Adrenal gland (tissue), 12 donors: ENCODE measurements around the gene MORN1. TPM values are rescaled to one million over a fixed set of nuclear protein-coding genes. Genes with fewer than 3 reads are reported as not detected.

Experiments used
- DNase-seq, 7 donors: peaks; one replicate each; pipeline ENCODE4 v3.0.0-alpha.2; 2019 to 2020
- H3K27ac ChIP-seq, 5 donors: fragments of 200-600 bp; sonication (generic) in 4 of 5; 1 replicate in 3 of 5; 2 replicates in 2 of 5; pipeline versions ENCODE4 v1.5.1 to v1.8.0; 2016 to 2020; ENCODE audit warnings: mild to moderate bottlenecking in 1 of 5
- H3K27me3 ChIP-seq: fragments of 200-600 bp; 2 replicates; pipeline ENCODE4 v1.8.0; 2021
- H3K36me3 ChIP-seq, 2 donors: fragments of 200-600 bp; replicated peaks in 1 of 2; 1 replicate in 1 of 2; 2 replicates in 1 of 2; pipeline versions ENCODE4 v1.5.1 to v1.8.0; 2018 to 2022
- H3K4me1 ChIP-seq, 2 donors: fragments of 200-600 bp; replicated peaks in 1 of 2; 1 replicate in 1 of 2; 2 replicates in 1 of 2; pipeline versions ENCODE4 v1.5.1 to v1.8.0; 2018 to 2021
- H3K4me3 ChIP-seq, 4 donors: fragments of 200-600 bp; sonication (generic) in 3 of 4; one replicate each; pipeline ENCODE4 v1.5.1; 2016 to 2018
- H3K9me3 ChIP-seq, 3 donors: fragments of 200-600 bp; sonication (generic) in 1 of 3; replicated peaks in 1 of 3; 1 replicate in 2 of 3; 2 replicates in 1 of 3; pipeline versions ENCODE4 v1.5.1 to v1.8.0; 2016 to 2021
- POLR2A ChIP-seq, 2 donors: fragments of 450-650 bp; IDR thresholded peaks; one replicate each; pipeline ENCODE4 v1.6.1; 2017; ENCODE audit warnings: antibody characterized with exemption in 2 of 2, mild to moderate bottlenecking in 2 of 2, moderate library complexity in 1 of 2
- WGBS, 4 donors: extraction: QIAGEN DNeasy Blood & Tissue Kit in 2 of 4; methylation state at CpG; one replicate each; pipeline versions ENCODE4 v1.1.5 to v1.1.7; 2013 to 2017; 5-methylcytosine and 5-hydroxymethylcytosine counted together
- intact Hi-C, 2 donors: fragments of 100-400 bp; cut with DNase I; formaldehyde crosslinking; loops; one replicate each; pipeline versions ENCODE4 v1.14.1 to v1.15.0; 2022 to 2023
- polyA plus RNA-seq, 3 donors: library from polyadenylated mRNA; stranded (reverse); fragments of 200-250 nt in 2 of 3; fragments of 350-450 nt in 1 of 3; fragmentation: Illumina TruSeq in 1 of 3; extraction: RNeasy Lipid Tissue Mini Kit (QIAGEN cat#74804) in 1 of 3; gene quantifications; one replicate each; pipeline ENCODE4 v1.2.3, GENCODE V29; 2013 to 2014
- total RNA-seq, 9 donors: library from RNA; depleted of rRNA in 4 of 9; stranded (reverse); fragments of >200 nt in 4 of 9; fragments of 120-200 nt in 1 of 9; fragmentation: NEBNext Ultra II Directional in 1 of 9; extraction: Animal tissue kit (Norgen Biotek cat#: 25700) in 1 of 9; gene quantifications; one replicate each; pipeline versions ENCODE4 v1.1.0 to v1.2.4, GENCODE V29; 2013 to 2023
- TF ChIP-seq, protein P1 (sequence below), 6 experiments: fragments of 450-650 bp in 4 of 6; fragments of 200-600 bp in 2 of 6; sonication (generic) in 1 of 6; IDR thresholded peaks; 1 replicate in 5 of 6; 2 replicates in 1 of 6; pipeline versions ENCODE4 v1.5.1 to v1.8.0; 2016 to 2021; ENCODE audit warnings: antibody characterized with exemption in 6 of 6, mild to moderate bottlenecking in 2 of 6, moderate library complexity in 1 of 6
- donor health status: healthy with polysubstance abuse.
- donor health status: Bipolar disorder and iron deficiency.
- donor health status: DM: yes; HTN: yes; CAD: no.
- donor health status: DM: no; HTN: no; CAD: no.
- donor health status: DM: no; HTN: no; CAD: no.
- donor health status: DM: yes; HTN: yes; CAD: no.

Gene MORN1
- total and polyA plus RNA-seq, 12 donors: 1.8 to 14.1 (median 8.7) TPM

DNA sequence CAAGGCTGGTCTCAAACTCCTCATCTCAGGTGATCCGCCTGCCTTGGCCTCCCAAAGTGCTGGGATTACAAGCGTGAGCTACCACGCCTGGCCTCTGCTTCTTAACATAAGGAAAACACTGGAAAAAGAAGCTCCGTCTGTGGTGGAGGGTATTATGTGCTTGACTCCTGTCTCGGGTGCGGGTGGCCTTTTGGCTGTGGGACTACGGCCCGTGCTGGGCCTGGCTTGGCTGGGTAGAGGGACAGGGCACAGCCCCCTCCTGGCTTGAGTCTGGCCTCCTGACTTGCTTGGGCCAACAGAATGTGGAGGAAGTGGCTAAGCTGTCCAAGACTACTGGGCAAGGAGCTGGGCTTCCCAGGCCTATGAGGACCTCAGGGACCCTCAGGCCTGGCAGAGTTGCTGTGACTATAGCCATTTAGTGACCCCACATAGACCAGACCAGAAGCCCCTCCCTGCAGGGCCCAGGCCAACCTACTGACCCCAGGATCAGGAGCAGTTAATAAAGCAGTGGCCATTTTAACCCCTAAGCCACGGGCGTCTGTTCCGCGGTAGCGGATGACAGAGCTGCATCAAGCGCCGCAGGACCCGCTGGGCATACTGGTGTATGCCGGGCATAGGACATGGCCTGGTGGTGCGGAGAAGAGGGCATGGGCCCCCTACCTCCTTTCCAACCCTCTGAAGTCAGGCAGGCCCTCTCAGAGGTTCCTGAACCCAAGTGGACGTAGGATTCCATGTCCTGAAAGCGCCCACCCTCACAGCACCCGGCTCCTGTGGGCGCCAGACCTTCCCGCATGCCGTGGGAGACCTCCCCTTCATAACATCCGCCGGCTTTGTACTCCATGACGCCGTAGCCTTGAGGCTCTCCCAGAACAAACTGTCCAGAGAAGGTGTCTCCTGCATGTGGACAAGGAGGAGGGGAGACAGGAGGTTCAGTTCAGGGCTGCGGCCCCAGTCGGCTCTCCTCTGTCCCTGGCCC lies 4.4 kb downstream of the MORN1 start:
- intact Hi-C loops: no loop called here
- TF ChIP-seq, protein P1, sequence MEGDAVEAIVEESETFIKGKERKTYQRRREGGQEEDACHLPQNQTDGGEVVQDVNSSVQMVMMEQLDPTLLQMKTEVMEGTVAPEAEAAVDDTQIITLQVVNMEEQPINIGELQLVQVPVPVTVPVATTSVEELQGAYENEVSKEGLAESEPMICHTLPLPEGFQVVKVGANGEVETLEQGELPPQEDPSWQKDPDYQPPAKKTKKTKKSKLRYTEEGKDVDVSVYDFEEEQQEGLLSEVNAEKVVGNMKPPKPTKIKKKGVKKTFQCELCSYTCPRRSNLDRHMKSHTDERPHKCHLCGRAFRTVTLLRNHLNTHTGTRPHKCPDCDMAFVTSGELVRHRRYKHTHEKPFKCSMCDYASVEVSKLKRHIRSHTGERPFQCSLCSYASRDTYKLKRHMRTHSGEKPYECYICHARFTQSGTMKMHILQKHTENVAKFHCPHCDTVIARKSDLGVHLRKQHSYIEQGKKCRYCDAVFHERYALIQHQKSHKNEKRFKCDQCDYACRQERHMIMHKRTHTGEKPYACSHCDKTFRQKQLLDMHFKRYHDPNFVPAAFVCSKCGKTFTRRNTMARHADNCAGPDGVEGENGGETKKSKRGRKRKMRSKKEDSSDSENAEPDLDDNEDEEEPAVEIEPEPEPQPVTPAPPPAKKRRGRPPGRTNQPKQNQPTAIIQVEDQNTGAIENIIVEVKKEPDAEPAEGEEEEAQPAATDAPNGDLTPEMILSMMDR (IDR thresholded peaks at IDR 0.05): no peak
- TF ChIP-seq POLR2A (IDR thresholded peaks at IDR 0.05): no peak
- H3K4me1 ChIP-seq: peaks cover 4 to 9% of the 10 kb centered on the region in 2 donors
- 92 to 96% (median 94%) methylated on average over 21 to 30 of the region's 30 CpGs for WGBS, 4 donors
- peaks cover 0 to 7% of the 10 kb centered on the region in 2 donors for H3K36me3 ChIP-seq
- H3K9me3 ChIP-seq: no peaks in the 10 kb centered on the region
- no peak overlapping the region for H3K27ac ChIP-seq
- H3K4me3 ChIP-seq: no peak overlapping the region
- DNase-seq: peak in 5 of 7 donors; percentile 0 to 49 (median 12)
- no peaks in the 10 kb centered on the region for H3K27me3 ChIP-seq

DNA sequence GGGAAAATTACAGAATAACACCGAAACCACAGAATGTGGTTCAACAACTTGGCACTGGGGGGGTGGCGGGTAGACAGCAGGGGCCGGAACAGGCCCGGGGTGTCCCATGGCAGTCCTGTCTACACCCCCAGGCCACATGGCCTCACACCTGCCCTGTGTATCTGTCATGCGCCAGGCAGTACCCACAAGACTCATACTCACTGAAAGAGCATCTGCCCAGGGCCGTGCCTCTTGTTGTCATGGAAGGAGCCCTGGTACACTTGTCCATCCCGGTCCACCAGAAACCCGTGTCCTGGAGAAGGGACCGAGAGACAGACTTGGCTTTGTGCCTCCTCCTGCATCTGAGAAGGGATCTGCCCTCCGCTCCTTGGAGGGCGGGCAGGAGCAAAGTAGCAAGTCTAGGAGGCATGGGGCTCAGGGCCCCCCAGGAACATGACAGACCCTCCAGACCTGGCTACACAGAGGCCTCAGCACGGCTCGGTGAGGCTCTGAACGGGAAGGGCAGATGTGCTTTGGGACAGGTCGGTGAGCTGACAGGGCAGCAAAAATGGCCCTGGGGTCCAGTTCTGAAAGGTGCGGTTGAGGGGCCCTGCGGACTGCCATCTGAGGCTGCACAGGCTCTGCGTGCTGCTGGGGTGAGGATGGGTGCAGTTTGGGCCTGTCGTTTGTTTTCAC lies 5.6 kb downstream of the MORN1 start:
- intact Hi-C loops: no loop called here
- Histone ChIP-seq H3K9me3 (no peaks in the 10 kb centered on the region), H3K36me3 (peaks cover 0 to 7% of the 10 kb centered on the region in 2 donors), H3K27me3 (no peaks in the 10 kb centered on the region), H3K4me3 (no peak overlapping the region), H3K27ac (no peak overlapping the region), H3K4me1 (peaks cover 2 to 10% of the 10 kb centered on the region in 2 donors)
- whole genome bisulfite sequencing, 4 donors: 89 to 98% (median 90%) methylated on average over 13 to 19 of the region's 19 CpGs
- TF ChIP-seq POLR2A (IDR thresholded peaks at IDR 0.05): no peak
- TF ChIP-seq, protein P1 (IDR thresholded peaks at IDR 0.05): no peak
- DNase-seq: peak in 4 of 7 donors; percentile 0 to 54 (median 17)

DNA sequence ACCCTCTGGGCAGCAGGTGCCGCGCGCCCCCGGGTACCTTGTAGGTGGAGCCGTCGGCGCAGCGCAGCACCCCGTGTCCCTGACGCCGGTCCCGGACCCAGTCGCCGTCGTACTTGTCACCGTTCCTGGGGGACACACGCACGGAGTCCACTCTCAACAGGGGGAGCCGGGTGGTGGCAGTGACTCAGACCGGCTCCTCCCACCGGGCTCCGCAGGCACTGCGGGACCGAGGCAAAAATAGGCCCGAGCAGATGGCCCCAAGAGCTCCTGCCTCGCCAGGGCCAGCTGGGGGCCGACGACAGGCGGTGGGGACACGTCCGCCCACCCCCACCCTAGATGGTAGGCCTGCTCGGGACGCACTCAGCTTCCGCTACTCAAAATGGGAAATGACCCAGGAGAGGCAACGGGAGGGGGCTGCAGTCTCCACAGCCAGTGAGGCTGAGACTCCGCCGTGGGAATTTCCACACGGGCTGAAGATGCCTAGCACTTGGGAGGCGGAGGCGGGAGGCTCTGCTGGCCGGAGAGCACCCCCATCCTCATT lies 6.3 kb downstream of the MORN1 start:
- H3K9me3 ChIP-seq: no peaks in the 10 kb centered on the region
- peak in 5 of 7 donors; percentile 0 to 52 (median 15) for DNase-seq

More for the DNA sequence above, 6.3 kb downstream of the MORN1 start:
- intact Hi-C loops: no loop called here
- H3K4me1 ChIP-seq: peaks cover 0 to 4% of the 10 kb centered on the region in 2 donors
- H3K4me3 ChIP-seq: no peak overlapping the region
- peaks cover 0 to 7% of the 10 kb centered on the region in 2 donors for H3K36me3 ChIP-seq
- H3K27me3 ChIP-seq: no peaks in the 10 kb centered on the region
- WGBS, 4 donors: 73 to 86% (median 82%) methylated on average over 6 to 41 of the region's 41 CpGs
- TF ChIP-seq, protein P1 (IDR thresholded peaks at IDR 0.05): no peak
- no peak for TF ChIP-seq POLR2A (IDR thresholded peaks at IDR 0.05)
- H3K27ac ChIP-seq: no peak overlapping the region
